Activated T-cell treated with anti-CD3 and anti-CD28 coated beads, Interleukin-2, amount 50 U/mL, for 72 hours (primary cell): ENCODE data around the gene ARRDC5. TPM values are rescaled to one million over a fixed set of nuclear protein-coding genes. Genes with fewer than 3 reads are reported as not detected.
"Not testable (repeated sequence)": the region's sequence is repeated elsewhere in the genome, so short reads cannot be mapped to it uniquely, and the experiment has no call there.

ENCODE experiments used
- ATAC-seq, 2 donors: fragments of 150-1000 bp; cut with Tn5 transposase; replicated peaks in 1 of 2; 2 replicates each; pipeline ENCODE4 v1.10.0; 2021; ENCODE audit warnings: moderate library complexity in 2 of 2, mild to moderate bottlenecking in 1 of 2
- DNase-seq, 2 donors: peaks; one replicate each; pipeline ENCODE4 v3.0.0; 2021 to 2022; ENCODE audit warnings: mixed read lengths in 1 of 2
- H3K27ac Mint-ChIP-seq: one replicate; pipeline ENCODE4 v1.8.0; 2022; ENCODE audit warnings: mild to moderate bottlenecking, moderate library complexity, mixed read lengths
- H3K27me3 Mint-ChIP-seq: one replicate; pipeline ENCODE4 v1.8.0; 2022; ENCODE audit warnings: low read depth, mixed read lengths
- H3K36me3 Mint-ChIP-seq, 2 donors: one replicate each; pipeline ENCODE4 v1.8.0; 2022; ENCODE audit warnings: mixed read lengths in 2 of 2, mild to moderate bottlenecking in 1 of 2; ENCODE audit not compliant: insufficient read depth in 2 of 2
- H3K4me1 Mint-ChIP-seq: one replicate; pipeline ENCODE4 v1.8.0; 2022; ENCODE audit warnings: low read depth, mixed read lengths
- H3K4me3 Mint-ChIP-seq, 2 donors: one replicate each; pipeline ENCODE4 v1.8.0; 2022; ENCODE audit warnings: mild to moderate bottlenecking in 2 of 2, mixed read lengths in 2 of 2, moderate library complexity in 2 of 2
- H3K9me3 Mint-ChIP-seq, 2 donors: one replicate each; pipeline ENCODE4 v1.8.0; 2022; ENCODE audit warnings: mixed read lengths in 2 of 2
- total RNA-seq, 2 donors: library from RNA; stranded (reverse); gene quantifications; one replicate each; pipeline ENCODE4 v1.2.3, GENCODE V29; 2022

The ARRDC5 gene
- under 1 TPM; 0.72 to 0.76 TPM for total RNA-seq

DNA sequence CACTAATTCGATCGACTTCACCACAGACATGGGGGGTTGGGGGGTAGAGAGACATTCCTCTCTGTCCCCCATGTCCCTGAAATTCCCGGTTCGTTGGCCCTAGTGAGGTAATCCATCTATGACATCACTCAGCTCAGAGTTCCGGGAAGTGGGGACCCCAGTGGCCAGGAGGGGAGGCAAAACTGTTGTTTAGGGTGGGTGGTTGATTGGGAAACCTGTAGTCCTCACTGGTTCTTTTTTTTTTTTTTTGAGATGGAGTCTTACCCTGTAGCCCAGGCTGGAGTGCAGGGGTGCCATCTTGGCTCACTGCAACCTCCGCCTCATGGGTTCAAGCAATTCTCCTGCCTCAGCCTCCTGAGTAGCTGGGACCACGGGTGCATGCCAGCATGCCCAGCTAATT lies at the start of gene ARRDC5:
TSS of gene ARRDC5 (minus strand) at position 101 of the 400 bp plus-strand sequence. CDS start at position 30, 71 bp downstream.
- DNase-seq (no peak), ATAC-seq (no peak)
- Mint-ChIP-seq H3K4me1 (peaks cover under 1% of the 10 kb centered on the region), H3K27ac (no peak within 1 kb of the TSS), H3K27me3 (no peaks in the 10 kb centered on the region), H3K4me3 (no peak within 1 kb of the TSS), H3K36me3 (no peaks in the 10 kb centered on the region), H3K9me3 (no peaks in the 10 kb centered on the region)

DNA sequence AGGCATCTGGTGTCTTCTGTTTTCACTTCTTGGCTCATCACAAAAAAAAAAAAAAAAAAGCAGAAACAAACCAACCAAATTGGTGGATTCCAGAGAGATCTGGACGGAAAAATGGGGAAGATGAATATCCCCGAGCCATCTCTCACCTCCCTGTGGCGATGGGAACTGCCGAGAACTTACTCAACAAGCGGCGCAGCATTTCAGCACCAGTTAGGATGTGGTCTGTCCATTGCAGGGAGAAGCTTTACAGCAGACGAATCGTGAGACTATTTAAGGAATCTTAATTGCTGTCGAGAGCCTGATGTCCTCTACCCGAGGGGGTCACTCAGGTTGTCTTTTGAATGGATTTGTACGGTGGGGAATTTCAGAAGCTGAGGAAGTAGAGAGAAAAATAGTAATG lies 49.0 kb upstream of the ARRDC5 start:
- peaks cover 17 to 41% of the 10 kb centered on the region in 2 donors for H3K36me3 Mint-ChIP-seq
- H3K27me3 Mint-ChIP-seq = no peaks in the 10 kb centered on the region
- ATAC-seq = no peak
- no peaks in the 10 kb centered on the region for H3K9me3 Mint-ChIP-seq
- DNase-seq = no peak
- H3K4me1 Mint-ChIP-seq = no peaks in the 10 kb centered on the region
- H3K27ac Mint-ChIP-seq = no peak overlapping the region
- H3K4me3 Mint-ChIP-seq = no peak overlapping the region

DNA sequence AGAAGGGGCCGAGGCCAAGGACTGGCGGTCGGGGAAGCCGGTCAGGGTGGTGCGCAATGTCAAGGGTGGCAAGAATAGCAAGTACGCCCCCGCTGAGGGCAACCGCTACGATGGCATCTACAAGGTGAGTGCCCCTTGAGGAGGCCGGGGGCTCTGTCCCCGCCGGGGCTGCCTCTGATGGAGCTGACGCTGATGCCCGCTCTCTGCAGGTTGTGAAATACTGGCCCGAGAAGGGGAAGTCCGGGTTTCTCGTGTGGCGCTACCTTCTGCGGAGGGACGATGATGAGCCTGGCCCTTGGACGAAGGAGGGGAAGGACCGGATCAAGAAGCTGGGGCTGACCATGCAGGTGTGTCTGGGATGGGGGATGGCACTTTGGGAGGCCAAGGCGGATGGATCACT lies 48.0 kb upstream of the ARRDC5 start:
- not testable (repeated sequence) for H3K4me1 Mint-ChIP-seq, H3K27ac Mint-ChIP-seq, H3K4me3 Mint-ChIP-seq, DNase-seq, H3K9me3 Mint-ChIP-seq, ATAC-seq, H3K27me3 Mint-ChIP-seq
- H3K36me3 Mint-ChIP-seq = peaks cover 20 to 45% of the 10 kb centered on the region in 2 donors

DNA sequence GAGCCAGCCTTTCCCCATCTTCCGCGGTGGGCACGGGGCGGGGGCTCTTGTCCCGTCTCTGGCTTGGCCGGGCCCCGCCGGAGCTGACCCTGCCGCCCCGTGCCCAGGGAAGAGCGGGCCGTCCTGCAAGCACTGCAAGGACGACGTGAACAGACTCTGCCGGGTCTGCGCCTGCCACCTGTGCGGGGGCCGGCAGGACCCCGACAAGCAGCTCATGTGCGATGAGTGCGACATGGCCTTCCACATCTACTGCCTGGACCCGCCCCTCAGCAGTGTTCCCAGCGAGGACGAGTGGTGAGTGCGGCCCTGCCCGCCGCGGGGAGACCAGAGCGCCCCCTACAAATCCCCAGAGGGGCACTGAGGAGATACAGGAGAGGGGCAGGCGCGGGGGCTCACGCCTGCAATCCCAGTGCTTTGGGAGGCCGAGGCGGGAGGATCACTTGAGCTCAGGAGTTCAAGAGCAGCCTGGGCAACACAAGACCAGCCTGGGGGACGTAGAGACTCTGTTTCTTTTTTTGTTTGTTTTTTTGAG lies 39.0 kb upstream of the ARRDC5 start:
- not testable (repeated sequence) for ATAC-seq, H3K4me1 Mint-ChIP-seq, DNase-seq, H3K9me3 Mint-ChIP-seq, H3K27ac Mint-ChIP-seq, H3K27me3 Mint-ChIP-seq, H3K4me3 Mint-ChIP-seq
- peaks cover 10 to 37% of the 10 kb centered on the region in 2 donors for H3K36me3 Mint-ChIP-seq

DNA sequence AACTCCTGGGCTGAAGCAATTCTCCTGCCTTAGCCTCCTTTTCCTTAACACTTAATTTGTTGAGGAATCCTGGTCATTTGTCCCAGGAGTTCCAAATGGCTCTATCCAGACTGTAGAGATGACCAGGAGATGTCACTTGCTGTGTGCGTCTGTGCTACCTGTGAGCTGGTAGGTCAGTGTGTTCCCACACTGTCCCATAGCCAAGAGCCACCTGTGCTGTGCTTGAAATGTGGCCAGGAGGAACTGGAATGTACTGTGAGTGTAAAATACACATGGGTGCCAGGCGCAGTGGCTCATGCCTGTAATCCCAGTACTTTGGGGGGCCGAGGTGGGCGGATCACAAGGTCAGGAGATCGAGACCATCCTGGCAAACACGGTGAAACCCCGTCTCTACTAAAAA lies 36.8 kb upstream of the ARRDC5 start:
- Mint-ChIP-seq H3K4me3 (no peak overlapping the region), H3K4me1 (no peaks in the 10 kb centered on the region), H3K27me3 (no peaks in the 10 kb centered on the region), H3K27ac (no peak overlapping the region), H3K9me3 (no peaks in the 10 kb centered on the region), H3K36me3 (peaks cover 11 to 43% of the 10 kb centered on the region in 2 donors)
- DNase-seq (no peak), ATAC-seq (no peak)

DNA sequence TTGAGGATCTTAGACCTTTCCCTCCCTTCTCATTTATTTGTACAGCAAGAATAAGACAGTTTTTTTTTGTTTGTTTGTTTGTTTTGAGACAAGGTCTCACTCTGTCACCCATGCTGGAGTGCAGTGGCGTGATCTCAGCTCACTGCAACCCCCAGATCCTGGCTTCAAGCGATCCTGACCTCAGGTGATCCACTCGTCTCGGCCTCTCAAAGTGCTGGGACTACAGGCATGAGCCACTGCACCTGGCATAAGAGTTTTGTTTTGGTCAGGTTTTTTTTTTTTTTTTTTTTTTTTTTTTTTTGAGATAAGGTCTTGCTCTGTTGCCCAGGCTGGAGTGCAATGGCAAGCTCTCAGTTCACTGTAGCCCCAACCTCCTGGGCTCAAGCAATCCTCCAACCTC lies 35.8 kb upstream of the ARRDC5 start:
- H3K36me3 Mint-ChIP-seq = peaks cover 11 to 45% of the 10 kb centered on the region in 2 donors
- not testable (repeated sequence) for H3K9me3 Mint-ChIP-seq, H3K4me1 Mint-ChIP-seq, H3K27me3 Mint-ChIP-seq, ATAC-seq, H3K27ac Mint-ChIP-seq, DNase-seq, H3K4me3 Mint-ChIP-seq

DNA sequence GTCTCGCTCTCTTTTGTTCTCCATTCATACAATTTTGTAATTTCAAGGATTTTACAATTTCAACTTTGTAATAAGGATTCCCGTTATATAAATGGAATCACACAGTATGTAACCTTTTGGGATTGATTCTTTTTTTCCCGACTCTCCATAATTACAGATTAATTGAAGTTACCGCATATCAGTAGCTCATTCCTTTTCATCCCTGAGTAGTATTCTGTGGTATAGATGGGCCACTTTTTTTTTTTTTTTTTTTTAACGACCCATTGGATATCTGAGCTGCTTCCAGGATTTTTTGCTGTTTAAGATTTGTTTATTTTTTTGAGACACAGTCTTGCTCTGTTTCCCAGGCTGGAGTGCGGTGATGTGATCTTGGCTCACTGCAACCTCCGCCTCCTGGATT lies 34.4 kb upstream of the ARRDC5 start:
- DNase-seq (no peak), ATAC-seq (no peak)
- Mint-ChIP-seq H3K27me3 (no peaks in the 10 kb centered on the region), H3K27ac (no peak overlapping the region), H3K9me3 (no peaks in the 10 kb centered on the region), H3K4me1 (no peaks in the 10 kb centered on the region), H3K4me3 (no peak overlapping the region), H3K36me3 (peaks cover 17 to 48% of the 10 kb centered on the region in 2 donors)

DNA sequence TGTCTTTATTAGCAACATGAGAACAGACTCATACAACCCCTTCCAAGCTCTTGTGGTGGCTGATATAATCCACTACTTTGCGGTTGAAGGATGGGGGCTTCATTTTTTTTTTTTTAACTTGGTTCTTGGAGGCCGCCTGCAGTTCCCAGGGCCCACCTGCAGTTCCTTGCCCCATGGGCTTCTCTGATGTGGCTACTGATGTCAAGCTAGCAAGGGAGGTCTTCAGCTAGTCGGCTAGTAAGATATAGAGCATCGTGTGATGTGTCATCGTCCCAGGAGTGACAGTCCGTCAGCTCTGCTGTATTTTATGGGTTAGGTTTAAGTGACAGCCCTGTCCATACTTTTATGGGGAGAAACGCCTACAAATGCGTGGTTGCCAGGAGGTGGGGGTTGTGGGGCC lies 32.7 kb upstream of the ARRDC5 start:
- Mint-ChIP-seq H3K27ac (no peak overlapping the region), H3K9me3 (no peaks in the 10 kb centered on the region), H3K27me3 (no peaks in the 10 kb centered on the region), H3K4me3 (no peak overlapping the region), H3K4me1 (no peaks in the 10 kb centered on the region), H3K36me3 (peaks cover 19 to 48% of the 10 kb centered on the region in 2 donors)
- DNase-seq (no peak), ATAC-seq (no peak)

DNA sequence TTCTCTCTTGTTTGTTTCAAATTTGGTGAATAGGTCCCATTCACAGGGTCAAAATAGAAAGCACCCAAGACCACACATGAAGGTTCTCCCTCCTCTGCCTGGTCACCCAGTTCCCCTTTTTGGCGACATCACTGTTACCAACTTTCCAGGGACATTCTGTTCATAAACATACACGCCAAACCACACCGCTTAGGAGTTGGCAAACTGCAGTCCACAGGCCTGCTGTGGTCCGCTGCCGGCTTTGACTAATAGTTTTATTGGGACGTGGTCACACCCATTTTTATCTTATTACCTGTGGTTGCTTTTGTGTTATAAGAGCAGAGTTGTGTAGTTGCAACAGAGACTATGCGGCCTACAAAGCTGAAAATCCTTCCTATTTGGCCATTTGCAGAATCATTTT lies 30.8 kb upstream of the ARRDC5 start:
- Mint-ChIP-seq H3K4me3 (no peak overlapping the region), H3K4me1 (no peaks in the 10 kb centered on the region), H3K27me3 (no peaks in the 10 kb centered on the region), H3K27ac (no peak overlapping the region), H3K36me3 (peaks cover 17 to 45% of the 10 kb centered on the region in 2 donors), H3K9me3 (no peaks in the 10 kb centered on the region)
- no peak for ATAC-seq
- no peak for DNase-seq

DNA sequence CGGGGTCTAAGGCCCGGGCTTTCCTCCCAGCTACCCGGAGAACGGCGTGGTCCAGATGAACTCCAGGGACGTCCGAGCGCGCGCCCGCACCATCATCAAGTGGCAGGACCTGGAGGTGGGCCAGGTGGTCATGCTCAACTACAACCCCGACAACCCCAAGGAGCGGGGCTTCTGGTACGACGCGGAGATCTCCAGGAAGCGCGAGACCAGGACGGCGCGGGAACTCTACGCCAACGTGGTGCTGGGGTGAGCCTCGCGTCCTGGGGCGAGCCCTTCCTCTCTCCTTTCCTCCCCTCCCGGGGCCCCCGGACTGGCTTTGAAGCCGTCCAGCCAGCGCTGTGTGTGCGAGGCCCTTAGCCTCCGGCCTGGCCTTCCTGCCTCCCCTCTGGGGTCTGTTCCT lies 30.0 kb upstream of the ARRDC5 start:
- no peaks in the 10 kb centered on the region for H3K27me3 Mint-ChIP-seq
- H3K36me3 Mint-ChIP-seq = peaks cover 17 to 40% of the 10 kb centered on the region in 2 donors
- DNase-seq (no peak), ATAC-seq (no peak)
- no peak overlapping the region for H3K27ac Mint-ChIP-seq
- H3K4me1 Mint-ChIP-seq = no peaks in the 10 kb centered on the region
- H3K9me3 Mint-ChIP-seq = no peaks in the 10 kb centered on the region
- no peak overlapping the region for H3K4me3 Mint-ChIP-seq

DNA sequence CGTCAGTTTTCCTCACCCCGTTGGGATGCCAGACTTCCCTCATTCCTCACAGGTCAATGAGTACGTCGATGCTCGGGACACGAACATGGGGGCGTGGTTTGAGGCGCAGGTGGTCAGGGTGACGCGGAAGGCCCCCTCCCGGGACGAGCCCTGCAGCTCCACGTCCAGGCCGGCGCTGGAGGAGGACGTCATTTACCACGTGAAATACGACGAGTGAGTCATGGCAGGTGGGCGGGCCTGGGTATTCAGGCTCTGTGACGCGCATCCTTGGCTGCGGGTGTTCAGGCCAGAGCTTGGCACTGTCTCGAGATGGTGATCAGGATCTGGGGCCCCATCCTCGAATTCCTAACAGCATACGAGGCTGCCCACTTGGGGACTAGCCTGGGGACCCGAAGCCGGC lies 28.0 kb upstream of the ARRDC5 start:
- H3K36me3 Mint-ChIP-seq = peaks cover 13 to 28% of the 10 kb centered on the region in 2 donors
- H3K4me3 Mint-ChIP-seq = no peak overlapping the region
- H3K27ac Mint-ChIP-seq = no peak overlapping the region
- no peaks in the 10 kb centered on the region for H3K9me3 Mint-ChIP-seq
- no peaks in the 10 kb centered on the region for H3K27me3 Mint-ChIP-seq
- H3K4me1 Mint-ChIP-seq = peaks cover 6% of the 10 kb centered on the region
- no peak for ATAC-seq
- no peak for DNase-seq

DNA sequence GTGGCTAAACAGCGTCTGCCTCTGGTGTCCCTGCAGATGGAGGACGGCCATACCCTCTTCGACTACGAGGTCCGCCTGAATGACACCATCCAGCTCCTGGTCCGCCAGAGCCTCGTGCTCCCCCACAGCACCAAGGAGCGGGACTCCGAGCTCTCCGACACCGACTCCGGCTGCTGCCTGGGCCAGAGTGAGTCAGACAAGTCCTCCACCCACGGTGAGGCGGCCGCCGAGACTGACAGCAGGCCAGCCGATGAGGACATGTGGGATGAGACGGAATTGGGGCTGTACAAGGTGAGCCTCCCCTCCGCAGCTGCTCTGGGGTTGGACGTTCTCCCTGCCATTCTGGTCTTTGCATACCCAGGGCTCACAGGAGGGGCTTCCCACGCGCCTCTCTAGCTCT lies 26.5 kb upstream of the ARRDC5 start:
- ATAC-seq (no peak), DNase-seq (no peak)
- Mint-ChIP-seq H3K4me1 (peaks cover 6% of the 10 kb centered on the region), H3K27me3 (no peaks in the 10 kb centered on the region), H3K4me3 (no peak overlapping the region), H3K36me3 (peaks cover 7 to 24% of the 10 kb centered on the region in 2 donors), H3K9me3 (no peaks in the 10 kb centered on the region), H3K27ac (no peak overlapping the region)

DNA sequence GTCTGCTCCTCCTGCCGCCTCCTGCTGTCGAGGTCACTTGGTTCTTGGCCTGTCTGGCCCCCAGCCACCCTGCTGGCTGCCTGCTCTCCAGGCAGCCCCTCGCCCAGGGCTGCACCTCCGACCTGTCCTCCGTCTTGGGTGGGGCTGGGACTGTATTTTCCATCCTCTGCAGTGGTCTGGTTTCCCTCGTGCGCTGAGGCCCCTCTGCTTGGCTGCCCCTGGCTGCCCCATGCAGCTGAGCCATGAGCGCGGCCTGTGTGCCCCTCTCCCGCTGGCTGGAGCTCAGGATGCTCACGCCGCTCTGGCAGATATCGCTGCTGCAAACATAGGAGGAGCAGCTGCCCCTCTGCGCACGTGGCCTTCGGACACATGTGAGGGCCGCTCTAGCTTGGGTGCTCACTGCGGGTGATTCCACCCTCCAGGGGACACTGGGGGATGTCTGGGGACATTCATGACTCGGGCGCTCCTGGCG lies 20.6 kb upstream of the ARRDC5 start:
- no peak for DNase-seq
- ATAC-seq = no peak
- Mint-ChIP-seq H3K4me3 (no peak overlapping the region), H3K27me3 (no peaks in the 10 kb centered on the region), H3K36me3 (peaks cover 6 to 21% of the 10 kb centered on the region in 2 donors), H3K9me3 (no peaks in the 10 kb centered on the region), H3K27ac (no peak overlapping the region), H3K4me1 (peaks cover 13% of the 10 kb centered on the region)

DNA sequence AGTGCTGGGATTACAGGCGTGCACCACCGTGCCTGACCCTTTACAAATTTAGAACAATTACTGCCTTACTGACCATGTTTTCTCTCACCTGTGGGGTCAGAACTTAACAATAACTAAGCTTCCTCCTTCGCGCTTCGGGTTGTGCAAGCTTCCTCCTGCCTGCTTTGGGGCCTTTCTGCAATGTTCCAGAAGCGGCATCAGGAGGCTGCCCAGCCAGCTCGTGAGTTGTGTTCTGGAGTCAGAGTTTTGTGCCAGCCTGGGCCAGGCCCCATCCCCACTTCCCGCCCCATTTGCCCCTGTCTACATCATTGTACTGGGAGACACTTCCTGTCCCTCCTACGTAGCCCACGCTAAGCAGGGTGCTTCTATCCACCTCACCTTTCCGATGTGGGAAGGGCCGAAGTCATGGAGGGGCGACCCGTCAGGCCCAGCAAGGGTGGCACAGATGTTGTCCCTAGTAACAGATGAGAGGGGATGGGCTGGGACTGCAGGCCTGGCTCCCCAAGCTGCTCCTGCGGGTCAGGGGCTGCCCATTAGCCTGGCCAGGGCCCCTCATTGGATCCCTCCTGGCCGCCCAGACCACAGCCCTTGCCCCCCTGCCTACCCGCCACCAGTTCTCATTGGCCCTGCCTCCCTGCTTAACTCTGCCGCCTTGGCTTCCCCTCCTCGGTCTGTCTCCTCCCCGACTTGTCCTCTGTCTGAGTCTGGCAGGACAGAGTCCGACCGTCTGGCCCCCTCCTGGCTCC lies 20.0 kb upstream of the ARRDC5 start:
- no peak overlapping the region for H3K4me3 Mint-ChIP-seq
- ATAC-seq (no peak), DNase-seq (no peak)
- H3K4me1 Mint-ChIP-seq = peaks cover 13% of the 10 kb centered on the region
- H3K27ac Mint-ChIP-seq = no peak overlapping the region
- peaks cover 6 to 23% of the 10 kb centered on the region in 2 donors for H3K36me3 Mint-ChIP-seq
- no peaks in the 10 kb centered on the region for H3K9me3 Mint-ChIP-seq
- H3K27me3 Mint-ChIP-seq = no peaks in the 10 kb centered on the region
